Heart left ventricle (tissue), 16 donors: ENCODE data around the gene PDE11A. TPM values are rescaled to one million over a fixed set of nuclear protein-coding genes. Genes with fewer than 3 reads are reported as not detected.
A peak's percentile ranks its signal among the peaks of the same experiment; 100 is the strongest.

Experiments
- ATAC-seq, 4 donors: fragments of 200-7000 bp; cut with Tn5 transposase; one replicate each; pipeline ENCODE4 v1.9.1; 2020 to 2022; ENCODE audit warnings: moderate library complexity in 4 of 4, mild to moderate bottlenecking in 3 of 4, moderate number of reproducible peaks in 1 of 4
- DNase-seq, 5 donors: peaks; one replicate each; pipeline ENCODE4 v3.0.0-alpha.2; 2020
- H3K27ac ChIP-seq, 12 donors: fragments of 200-600 bp; sonication (generic) in 4 of 12; one replicate each; pipeline versions ENCODE4 v1.5.0 to v1.8.0; 2016 to 2022; ENCODE audit warnings: mild to moderate bottlenecking in 2 of 12
- H3K27me3 ChIP-seq, 9 donors: fragments of 200-600 bp; sonication (generic) in 2 of 9; one replicate each; pipeline versions ENCODE4 v1.5.1 to v1.8.0; 2016 to 2022; ENCODE audit warnings: mild to moderate bottlenecking in 3 of 9
- H3K36me3 ChIP-seq, 9 donors: fragments of 200-600 bp; sonication (generic) in 2 of 9; one replicate each; pipeline versions ENCODE4 v1.5.0 to v1.8.0; 2018 to 2022; ENCODE audit warnings: mild to moderate bottlenecking in 2 of 9
- H3K4me1 ChIP-seq, 12 donors: fragments of 200-600 bp; sonication (generic) in 4 of 12; one replicate each; pipeline versions ENCODE4 v1.5.0 to v1.8.0; 2016 to 2022; ENCODE audit warnings: mild to moderate bottlenecking in 3 of 12
- H3K4me3 ChIP-seq, 12 donors: fragments of 200-600 bp; sonication (generic) in 4 of 12; one replicate each; pipeline versions ENCODE4 v1.5.0 to v1.8.0; 2017 to 2022; ENCODE audit warnings: mild to moderate bottlenecking in 9 of 12, moderate library complexity in 4 of 12
- H3K9me3 ChIP-seq, 12 donors: fragments of 200-600 bp; sonication (generic) in 4 of 12; one replicate each; pipeline versions ENCODE4 v1.5.0 to v1.8.0; 2016 to 2022; ENCODE audit warnings: mild to moderate bottlenecking in 1 of 12
- POLR2A ChIP-seq, 2 donors: fragments of 450-650 bp; IDR thresholded peaks; one replicate each; pipeline ENCODE4 v1.6.1; 2017; ENCODE audit warnings: antibody characterized with exemption in 2 of 2, mild to moderate bottlenecking in 2 of 2, moderate library complexity in 2 of 2
- WGBS, 4 donors: extraction: QIAGEN DNeasy Blood & Tissue Kit in 2 of 4; methylation state at CpG; one replicate each; pipeline versions ENCODE4 v1.1.5 to v1.1.7; 2013 to 2018; 5-methylcytosine and 5-hydroxymethylcytosine counted together
- intact Hi-C, 10 donors: fragments of 100-400 bp; cut with DNase I; formaldehyde crosslinking; loops; one replicate each; pipeline versions ENCODE4 v1.11.1 to v1.14.2; 2022
- polyA plus RNA-seq, 2 donors: library from polyadenylated mRNA; stranded (reverse); fragments of 200-250 nt; gene quantifications; one replicate each; pipeline ENCODE4 v1.2.3, GENCODE V29; 2013
- total RNA-seq, 9 donors: library from RNA; depleted of rRNA in 2 of 9; stranded (reverse); fragments of >200 nt in 2 of 9; fragmentation: NEBNext Ultra II Directional in 3 of 9; extraction: Animal tissue kit (Norgen Biotek cat#: 25700) in 3 of 9; gene quantifications; one replicate each; pipeline versions ENCODE4 v1.1.0 to v1.2.4, GENCODE V29; 2016 to 2023
- TF ChIP-seq, protein P1 (sequence below), 12 donors: fragments of 200-600 bp; sonication (generic) in 4 of 12; IDR thresholded peaks; one replicate each; pipeline versions ENCODE4 v1.5.0 to v1.8.0; 2018 to 2022; ENCODE audit warnings: antibody characterized with exemption in 12 of 12, mild to moderate bottlenecking in 5 of 12
- donor health status: ischemic (EF 13 %, LVEDD 7.1; RV severe dilation, severe dysfunction).
- donor health status: healthy with polysubstance abuse.
- donor health status: DM: no; HTN: yes; CAD: no.
- donor health status: DM: no; HTN: no; CAD: no.
- donor health status: ischemic (EF 25% LVEDD 6.9; RV normal size, moderate dysfunction).
- donor health status: ischemic (EF 25% LVEDD 5.7; RV mildly dilated, moderate dysfunction).
- donor health status: healthy.
- donor health status: DM: yes; HTN: yes; CAD: no.
- donor health status: ischemic (EF 35%, LVEDD 5.7; RV mildly dilated, moderate dysfunction).
- donor health status: nonischemic (EF 11% LVEDD 7.7; RV severe dilation, severe dysfunction).
- donor health status: DM: yes; HTN: yes; CAD: no.
- donor health status: PGD.
- donor health status: ischemic (EF 29% LVEDD 5.4; RV normal size, mild dysfunction).
- donor health status: nonischemic (EF 23%, LVEDD 6.1; RV moderate dilation, normal function).

PDE11A gene
- total and polyA plus RNA-seq, 11 donors: 0.24 to 2.9 (median 0.88) TPM

- peak overlapping the region in 8 of 12 donors; percentile 15 to 66 (median 57) for H3K27ac ChIP-seq
- no peak for DNase-seq
- WGBS, 4 donors: 32 to 52% (median 51%) methylated on average over 2 of the region's 2 CpGs
These were observed 288.5 kb downstream of the PDE11A start for GRCh38 chr2:177783835-177784744.

DNA sequence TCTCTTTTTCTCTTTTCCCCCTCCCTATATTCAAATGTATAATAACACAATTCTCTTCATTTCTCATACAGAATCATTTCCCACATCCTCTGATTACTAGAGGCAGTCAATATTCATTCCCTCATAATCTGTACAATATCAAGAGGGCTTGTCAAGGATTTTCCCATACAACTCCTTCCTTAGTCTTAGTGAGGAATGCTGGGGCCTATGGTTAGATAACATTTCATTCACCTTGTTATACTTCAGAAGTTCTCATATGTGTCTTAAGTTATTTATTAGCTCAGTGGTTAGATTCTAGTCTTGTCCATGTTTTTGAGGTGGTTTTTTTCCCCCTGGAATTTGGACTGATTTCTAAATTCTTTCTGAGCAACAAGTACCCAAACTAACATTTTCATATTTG, 289.5 kb downstream of the PDE11A start:
- TF ChIP-seq, protein P1, sequence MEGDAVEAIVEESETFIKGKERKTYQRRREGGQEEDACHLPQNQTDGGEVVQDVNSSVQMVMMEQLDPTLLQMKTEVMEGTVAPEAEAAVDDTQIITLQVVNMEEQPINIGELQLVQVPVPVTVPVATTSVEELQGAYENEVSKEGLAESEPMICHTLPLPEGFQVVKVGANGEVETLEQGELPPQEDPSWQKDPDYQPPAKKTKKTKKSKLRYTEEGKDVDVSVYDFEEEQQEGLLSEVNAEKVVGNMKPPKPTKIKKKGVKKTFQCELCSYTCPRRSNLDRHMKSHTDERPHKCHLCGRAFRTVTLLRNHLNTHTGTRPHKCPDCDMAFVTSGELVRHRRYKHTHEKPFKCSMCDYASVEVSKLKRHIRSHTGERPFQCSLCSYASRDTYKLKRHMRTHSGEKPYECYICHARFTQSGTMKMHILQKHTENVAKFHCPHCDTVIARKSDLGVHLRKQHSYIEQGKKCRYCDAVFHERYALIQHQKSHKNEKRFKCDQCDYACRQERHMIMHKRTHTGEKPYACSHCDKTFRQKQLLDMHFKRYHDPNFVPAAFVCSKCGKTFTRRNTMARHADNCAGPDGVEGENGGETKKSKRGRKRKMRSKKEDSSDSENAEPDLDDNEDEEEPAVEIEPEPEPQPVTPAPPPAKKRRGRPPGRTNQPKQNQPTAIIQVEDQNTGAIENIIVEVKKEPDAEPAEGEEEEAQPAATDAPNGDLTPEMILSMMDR (IDR thresholded peaks at IDR 0.05): no peak
- no peak for TF ChIP-seq POLR2A (IDR thresholded peaks at IDR 0.05)
- DNase-seq: no peak
- intact Hi-C loops: no loop called here

More at GRCh38 chr2:177783835-177784744, 288.5 kb downstream of the PDE11A start:
- intact Hi-C loops: no loop called here
- Histone ChIP-seq H3K36me3 (no peaks in the 10 kb centered on the region), H3K4me1 (peaks cover 0 to 18% (median 6%) of the 10 kb centered on the region in 12 donors), H3K27me3 (no peaks in the 10 kb centered on the region), H3K4me3 (peak overlapping the region in 4 of 12 donors; percentile 9 to 34 (median 13)), H3K9me3 (no peaks in the 10 kb centered on the region)
- peak; percentile 42 to 74 (median 52) for ATAC-seq
- TF ChIP-seq, protein P1 (IDR thresholded peaks at IDR 0.05): no peak

GRCh38 chr2:177782613-177783012, 290.0 kb downstream of the PDE11A start:
- ATAC-seq: no peak
- TF ChIP-seq, protein P1 (IDR thresholded peaks at IDR 0.05): no peak
- no peak for TF ChIP-seq POLR2A (IDR thresholded peaks at IDR 0.05)
- Histone ChIP-seq H3K27me3 (no peaks in the 10 kb centered on the region), H3K9me3 (no peaks in the 10 kb centered on the region), H3K4me1 (peaks cover 0 to 18% (median 6%) of the 10 kb centered on the region in 12 donors), H3K4me3 (no peak overlapping the region), H3K27ac (no peak overlapping the region), H3K36me3 (no peaks in the 10 kb centered on the region)
- no peak for DNase-seq
- intact Hi-C loops: no loop called here

More for the DNA sequence above, 289.5 kb downstream of the PDE11A start:
- Histone ChIP-seq H3K27me3 (no peaks in the 10 kb centered on the region), H3K36me3 (no peaks in the 10 kb centered on the region), H3K4me3 (no peak overlapping the region), H3K4me1 (peaks cover 0 to 18% (median 6%) of the 10 kb centered on the region in 12 donors), H3K9me3 (no peaks in the 10 kb centered on the region), H3K27ac (no peak overlapping the region)
- no peak for ATAC-seq

DNA sequence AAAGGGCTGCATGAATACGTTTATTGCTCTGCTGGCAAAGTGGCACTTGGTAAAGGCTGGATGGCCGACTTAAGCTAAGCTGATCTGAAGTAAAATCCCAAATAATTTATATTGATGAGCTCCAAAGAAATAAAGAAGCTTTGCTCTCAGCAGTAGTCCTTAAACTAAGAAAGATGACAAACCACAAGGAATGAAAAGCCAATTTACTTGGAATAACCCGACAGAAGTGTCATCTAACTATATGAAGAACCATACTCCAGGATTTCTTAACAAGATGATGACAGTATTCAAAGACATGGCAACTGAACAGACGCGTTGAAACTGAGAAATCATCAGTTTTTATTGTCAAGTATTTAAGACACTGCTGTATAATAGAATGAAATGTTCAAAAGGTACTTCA, 294.1 kb downstream of the PDE11A start:
- DNase-seq (no peak), ATAC-seq (no peak)
- H3K4me1 ChIP-seq: peaks cover 0 to 1% (median 0%) of the 10 kb centered on the region in 12 donors
- TF ChIP-seq POLR2A (IDR thresholded peaks at IDR 0.05): no peak
- TF ChIP-seq, protein P1 (IDR thresholded peaks at IDR 0.05): no peak
- no peak overlapping the region for H3K27ac ChIP-seq
- intact Hi-C loops: no loop called here
- no peaks in the 10 kb centered on the region for H3K36me3 ChIP-seq
- no peak overlapping the region for H3K4me3 ChIP-seq
- H3K27me3 ChIP-seq: no peaks in the 10 kb centered on the region
- 85 to 92% (median 87%) methylated on average over 5 of the region's 5 CpGs for WGBS, 4 donors
- H3K9me3 ChIP-seq: no peaks in the 10 kb centered on the region
